NCI-H2171 (cell line): ENCODE data around the gene RPL29.
A peak's percentile ranks its signal among the peaks of the same experiment; 100 is the strongest.
"Not testable (repeated sequence)": the region's sequence is repeated elsewhere in the genome, so short reads cannot be mapped to it uniquely, and the experiment has no call there.

Source experiments
- DNase-seq: peaks from one replicate; lab custom pipeline; 2025; lab: John Stamatoyannopoulos, UW

The RPL29 gene

GRCh38 chr3:51995346-51996163, at the start of gene RPL29:
TSS of gene RPL29 (minus strand) at chr3:51995895. CDS start at chr3:51995461, 434 bp downstream.
- DNase-seq, result peak; percentile 74

GRCh38 chr3:52044869-52045619, 49.3 kb upstream of the RPL29 start:
- no peak for DNase-seq

- no peak for DNase-seq
Measured at GRCh38 chr3:52043750-52044149, 48.1 kb upstream of the RPL29 start.

- not testable (repeated sequence) for DNase-seq
Measured at GRCh38 chr3:52043039-52043438, 47.3 kb upstream of the RPL29 start.

GRCh38 chr3:52041118-52041731, 45.5 kb upstream of the RPL29 start:
- DNase-seq, result no peak

- DNase-seq, result no peak
Measured at GRCh38 chr3:52040600-52040999, 44.9 kb upstream of the RPL29 start.

- no peak for DNase-seq
Measured at GRCh38 chr3:52039846-52040245, 44.2 kb upstream of the RPL29 start.

- DNase-seq, result no peak
Measured at GRCh38 chr3:52039426-52039825, 43.7 kb upstream of the RPL29 start.

- no peak for DNase-seq
Measured at GRCh38 chr3:52038227-52038626, 42.5 kb upstream of the RPL29 start.

- no peak for DNase-seq
Measured at GRCh38 chr3:52037291-52037690, 41.6 kb upstream of the RPL29 start.

- no peak for DNase-seq
Measured at GRCh38 chr3:52036829-52037228, 41.1 kb upstream of the RPL29 start.

- DNase-seq, result peak; percentile 27
Measured at GRCh38 chr3:52036222-52036694, 40.6 kb upstream of the RPL29 start.

- no peak for DNase-seq
Measured at GRCh38 chr3:52034651-52035050, 39.0 kb upstream of the RPL29 start.

GRCh38 chr3:52034212-52034611, 38.5 kb upstream of the RPL29 start:
- no peak for DNase-seq

- DNase-seq, result not testable (repeated sequence)
Measured at GRCh38 chr3:52033748-52034147, 38.1 kb upstream of the RPL29 start.

GRCh38 chr3:52032702-52033408, 37.2 kb upstream of the RPL29 start:
- no peak for DNase-seq

- no peak for DNase-seq
Measured at GRCh38 chr3:52031896-52032295, 36.2 kb upstream of the RPL29 start.

- no peak for DNase-seq
Measured at GRCh38 chr3:52030714-52031310, 35.1 kb upstream of the RPL29 start.

GRCh38 chr3:52029535-52029934, 33.8 kb upstream of the RPL29 start:
- no peak for DNase-seq

- no peak for DNase-seq
Measured at GRCh38 chr3:52029053-52029452, 33.4 kb upstream of the RPL29 start.

GRCh38 chr3:52028572-52028971, 32.9 kb upstream of the RPL29 start:
- DNase-seq, result no peak

- peak; percentile 56 for DNase-seq
Measured at GRCh38 chr3:52026041-52026440, 30.3 kb upstream of the RPL29 start.
